Caki2 (cell line): Measurements from ENCODE around the gene ITPRIP. TPM values are rescaled to one million over a fixed set of nuclear protein-coding genes. Genes with fewer than 3 reads are reported as not detected.

ENCODE experiments used
- DNase-seq: peaks from one replicate; pipeline ENCODE4 v3.0.0-alpha.2; 2015; ENCODE audit warnings: low read depth
- in situ Hi-C: cut with HindIII; loops from 2 replicates; pipeline ENCODE4 v1.10.0; 2016; ENCODE audit warnings: low sequenced_read_pairs, low pct_unique_long_range_greater_than_20kb, mixed read lengths
- total RNA-seq: library from RNA; depleted of rRNA; stranded (reverse); fragments of >200 nt; shearing (Covaris generic); gene quantifications from 2 replicates; pipeline ENCODE4 v1.2.3, GENCODE V29; 2014; ENCODE audit warnings: low replicate concordance

Gene ITPRIP
- total RNA-seq, 1 experiment from 2014 or later: 16.6 TPM

DNA sequence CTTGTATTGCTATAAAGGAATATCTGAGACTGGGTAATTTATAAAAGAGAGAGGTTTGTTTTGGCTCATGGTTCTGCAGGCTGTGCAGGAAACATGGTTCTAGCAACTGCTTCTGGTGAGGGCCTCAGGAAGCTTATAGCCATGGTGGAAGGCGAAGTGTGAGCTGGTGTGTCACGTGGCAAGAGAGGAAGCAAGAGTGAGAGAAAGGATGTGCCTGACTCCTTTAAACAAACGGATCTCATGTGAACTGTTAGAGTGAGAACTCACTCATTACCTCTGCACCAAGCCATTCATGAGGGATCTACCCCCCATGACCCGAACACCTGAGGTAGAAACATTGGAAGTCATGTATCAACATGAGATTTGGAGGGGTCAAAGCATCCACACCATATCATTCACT, 7.7 kb upstream of the ITPRIP start:
- no peak for DNase-seq
- in situ Hi-C loops: no loop called here

- in situ Hi-C loops: no loop called here
- DNase-seq: no peak
Observed at GRCh38 chr10:104345515-104345914, 7.2 kb upstream of the ITPRIP start.

GRCh38 chr10:104344219-104344618, 6.0 kb upstream of the ITPRIP start:
- in situ Hi-C loops: no loop called here
- DNase-seq: no peak

DNA sequence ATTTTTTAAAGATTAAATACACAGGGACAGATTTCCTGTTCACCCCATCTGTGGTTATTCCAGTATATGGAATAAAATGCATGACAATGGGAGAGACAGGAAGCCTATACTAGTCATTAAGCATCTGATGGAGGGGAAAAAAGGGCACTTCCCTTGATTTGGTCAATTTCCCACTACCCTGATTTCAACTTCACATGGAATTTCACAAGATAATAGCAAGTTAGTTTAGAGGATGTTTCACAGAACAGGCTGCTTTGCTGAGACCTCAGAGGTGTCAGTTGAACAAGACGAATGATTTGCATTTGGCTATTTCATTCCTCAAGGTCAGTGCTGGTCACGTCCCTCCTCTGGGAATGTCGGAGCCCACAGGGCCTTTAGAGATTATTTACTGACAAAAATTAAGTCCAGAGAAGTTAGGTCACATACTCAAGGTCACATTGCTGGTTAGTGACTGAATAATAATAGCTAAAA, 4.7 kb upstream of the ITPRIP start:
- in situ Hi-C loops: no loop called here
- no peak for DNase-seq

GRCh38 chr10:104340641-104341040, 2.4 kb upstream of the ITPRIP start:
- in situ Hi-C loops: no loop called here
- no peak for DNase-seq

DNA sequence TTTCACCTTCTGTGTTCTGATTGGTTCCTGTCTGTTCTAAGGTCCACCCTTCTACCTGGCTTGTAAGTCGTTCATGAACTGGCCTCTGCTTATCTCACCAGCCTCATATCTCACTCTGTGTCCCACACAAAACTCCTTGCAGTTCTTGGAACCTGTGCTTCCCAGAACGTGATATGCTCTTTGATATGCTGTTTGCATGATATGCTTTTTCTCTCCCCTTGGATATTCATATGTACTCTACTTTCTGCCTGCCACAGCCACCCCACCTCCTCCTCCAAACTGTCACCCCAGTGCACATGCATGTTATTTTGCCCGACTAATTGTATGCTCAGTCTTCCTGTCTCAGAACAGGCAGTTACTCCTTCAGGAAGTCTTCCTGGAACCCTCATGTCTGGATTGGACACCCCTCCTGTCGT, 1.9 kb upstream of the ITPRIP start:
- in situ Hi-C loops: no loop called here
- no peak for DNase-seq

DNA sequence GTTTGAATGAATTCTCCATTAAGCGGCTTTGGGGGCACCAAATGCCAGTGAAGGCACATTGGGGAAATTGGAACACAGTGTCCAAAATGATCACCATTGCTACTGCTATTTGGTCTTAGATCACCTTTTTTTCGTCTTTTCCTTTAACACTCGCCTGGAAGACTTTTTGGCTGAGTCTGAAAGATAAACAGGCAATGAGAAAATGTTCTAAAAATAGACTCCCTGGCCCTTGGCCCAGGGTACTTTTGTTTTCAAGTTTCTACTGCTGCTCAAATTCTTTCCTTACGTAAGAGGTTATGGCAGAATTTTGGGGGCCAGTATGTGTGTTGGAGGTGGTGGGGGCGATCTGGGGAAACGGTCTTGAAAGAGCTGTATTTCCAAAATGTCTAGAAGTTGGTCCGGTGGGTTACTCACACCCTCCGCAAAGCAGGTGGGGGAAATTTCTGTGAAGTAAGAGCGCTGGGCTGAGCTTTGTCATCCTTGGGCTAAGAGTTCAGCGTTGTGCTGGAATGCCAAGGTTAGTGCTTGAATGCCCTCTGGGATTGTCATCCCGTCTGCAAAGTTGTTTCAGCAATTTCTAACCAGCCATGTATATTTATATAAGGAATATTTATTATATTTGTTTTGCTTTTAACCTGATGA, 1.3 kb upstream of the ITPRIP start:
- in situ Hi-C loops: no loop called here
- DNase-seq: peak; percentile 76

DNA sequence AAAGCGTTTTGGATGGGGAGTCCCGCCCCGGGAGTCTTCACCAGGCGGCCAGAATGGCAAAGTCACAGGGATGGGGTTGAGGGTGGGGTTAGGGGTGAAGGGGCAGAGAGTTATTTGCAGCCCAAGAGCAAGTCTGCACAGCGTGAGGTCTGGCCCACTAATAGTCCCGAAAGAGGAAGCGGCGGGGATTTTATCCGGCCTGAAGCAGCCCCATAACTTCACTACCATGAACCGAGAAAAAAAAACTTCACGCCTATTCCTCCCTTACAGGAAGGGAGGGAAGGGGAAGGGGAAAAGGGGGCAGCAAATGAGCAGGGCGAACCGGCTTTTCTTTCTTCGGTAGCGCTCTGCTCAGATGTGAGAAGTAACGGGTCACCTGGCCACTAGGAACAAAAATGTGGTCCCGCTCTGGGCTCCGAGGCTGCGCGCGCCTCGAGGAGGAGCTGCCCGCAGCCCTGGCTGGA, 712 bp downstream of the ITPRIP start:
- in situ Hi-C loops: no loop called here

DNA sequence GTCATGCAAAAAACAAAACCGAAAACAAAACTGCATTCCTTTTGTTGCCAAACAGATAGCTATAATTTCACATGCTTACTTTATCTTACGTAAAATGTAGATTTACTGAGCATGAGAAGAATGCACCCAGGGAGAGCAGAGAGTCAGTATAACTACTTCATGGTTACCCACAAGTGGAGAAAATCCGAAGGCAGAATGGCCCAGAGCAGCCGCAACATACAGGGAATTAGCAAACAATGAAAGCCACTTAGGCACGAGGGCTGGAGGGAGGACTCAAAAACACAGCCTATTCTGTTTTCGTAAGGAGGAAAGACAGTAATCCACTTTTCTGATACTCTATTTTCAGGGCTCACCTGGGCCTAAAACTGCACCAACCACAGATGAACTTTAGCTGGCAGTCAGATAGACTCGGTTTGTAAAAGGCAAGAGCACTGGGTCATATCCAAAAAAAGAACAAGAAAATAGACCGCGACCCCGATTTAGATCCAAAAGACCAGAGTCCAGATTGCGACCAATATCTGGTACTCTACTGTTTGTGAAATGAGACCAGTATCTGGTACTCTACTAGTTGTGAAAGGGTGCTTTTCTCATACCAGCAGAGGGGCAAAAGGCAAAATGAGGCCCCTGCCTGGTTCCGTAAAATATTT, 1.3 kb downstream of the ITPRIP start:
- DNase-seq: no peak
- in situ Hi-C loops: no loop called here

More for the DNA sequence above, 712 bp downstream of the ITPRIP start:
- no peak for DNase-seq

DNA sequence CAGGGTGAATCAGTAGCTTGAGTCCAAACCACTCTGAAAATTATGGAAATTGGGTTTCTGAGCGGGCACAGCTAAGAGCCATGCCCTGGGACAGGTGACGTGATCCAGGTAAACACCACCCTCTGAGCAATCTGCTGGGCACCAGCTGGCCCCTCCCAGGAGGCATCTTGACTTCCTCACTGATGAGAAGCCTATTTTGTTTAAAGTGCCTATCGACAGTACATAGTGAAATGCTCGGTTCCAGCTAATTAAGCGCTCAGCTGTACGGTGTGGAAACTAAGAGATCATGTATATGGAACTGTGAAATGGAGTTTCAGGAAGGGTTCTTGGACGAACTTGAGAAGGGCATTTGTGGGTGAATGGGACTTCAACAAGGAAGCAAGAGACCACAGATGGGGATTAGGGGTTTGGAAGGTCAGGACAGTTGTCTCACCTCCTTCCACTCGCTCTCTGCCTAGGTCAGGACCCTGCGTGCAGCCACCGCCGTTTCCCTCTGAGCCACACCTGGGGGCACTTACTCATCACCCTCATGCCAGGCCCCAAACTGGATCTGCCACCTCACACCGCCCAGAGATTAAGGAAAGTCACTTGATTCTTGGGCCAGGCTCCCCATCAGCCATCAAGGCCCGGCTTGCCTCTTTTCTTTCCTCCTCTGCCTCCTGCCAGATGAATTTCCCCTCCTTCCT, 3.2 kb downstream of the ITPRIP start:
- in situ Hi-C loops: no loop called here
- peak; percentile 47 for DNase-seq

DNA sequence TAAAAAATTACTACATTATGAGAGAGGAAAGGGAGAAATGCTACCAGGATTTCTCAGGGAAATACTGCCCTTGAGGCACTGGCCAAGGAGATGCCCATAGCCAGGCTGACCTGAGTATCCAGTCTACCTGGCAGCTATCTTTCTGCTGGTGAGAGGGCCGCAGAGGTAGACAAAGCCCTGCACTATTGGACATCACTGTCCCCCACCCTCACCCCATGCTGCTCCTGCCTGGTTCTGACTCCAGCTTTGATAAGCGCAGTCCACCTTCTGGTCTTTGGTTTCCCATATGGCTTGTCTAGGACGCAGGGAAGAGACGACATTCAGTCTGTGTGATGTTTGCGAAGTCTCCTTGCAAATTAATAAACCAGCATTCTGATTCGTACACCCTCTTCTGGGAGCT, 3.7 kb downstream of the ITPRIP start:
- in situ Hi-C loops: no loop called here
- DNase-seq: no peak

DNA sequence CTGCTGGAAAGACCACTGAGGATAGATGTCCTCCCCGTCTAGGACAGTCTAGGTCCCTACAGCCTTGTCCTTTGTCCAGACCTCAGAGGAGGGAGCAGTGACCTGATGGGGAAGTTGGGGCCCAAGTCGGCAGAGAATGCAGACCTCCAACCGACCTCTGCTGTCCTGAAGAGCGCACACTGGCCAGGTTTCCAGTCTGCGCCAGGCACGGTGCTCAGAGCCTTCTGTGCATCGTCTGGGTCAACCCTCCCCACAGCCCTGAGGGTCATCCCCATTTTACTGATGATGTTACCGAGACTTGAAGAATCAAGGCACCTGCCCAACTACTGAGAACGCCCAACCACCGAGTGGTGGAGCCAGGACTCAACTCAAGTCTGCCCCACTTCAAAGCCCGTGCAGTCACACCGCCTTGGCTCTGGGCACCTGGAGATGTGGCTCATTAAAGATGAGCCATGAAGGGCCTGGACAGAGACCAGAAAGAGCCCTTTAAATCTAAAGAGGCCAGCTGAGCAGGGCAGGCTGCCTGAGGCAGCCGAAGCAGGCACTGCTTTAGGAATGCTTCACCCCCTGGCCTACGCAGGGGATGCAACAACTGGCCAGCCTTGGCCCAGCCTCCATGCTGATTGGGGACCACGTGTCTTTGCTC, 4.4 kb downstream of the ITPRIP start:
- in situ Hi-C loops: no loop called here
- no peak for DNase-seq

DNA sequence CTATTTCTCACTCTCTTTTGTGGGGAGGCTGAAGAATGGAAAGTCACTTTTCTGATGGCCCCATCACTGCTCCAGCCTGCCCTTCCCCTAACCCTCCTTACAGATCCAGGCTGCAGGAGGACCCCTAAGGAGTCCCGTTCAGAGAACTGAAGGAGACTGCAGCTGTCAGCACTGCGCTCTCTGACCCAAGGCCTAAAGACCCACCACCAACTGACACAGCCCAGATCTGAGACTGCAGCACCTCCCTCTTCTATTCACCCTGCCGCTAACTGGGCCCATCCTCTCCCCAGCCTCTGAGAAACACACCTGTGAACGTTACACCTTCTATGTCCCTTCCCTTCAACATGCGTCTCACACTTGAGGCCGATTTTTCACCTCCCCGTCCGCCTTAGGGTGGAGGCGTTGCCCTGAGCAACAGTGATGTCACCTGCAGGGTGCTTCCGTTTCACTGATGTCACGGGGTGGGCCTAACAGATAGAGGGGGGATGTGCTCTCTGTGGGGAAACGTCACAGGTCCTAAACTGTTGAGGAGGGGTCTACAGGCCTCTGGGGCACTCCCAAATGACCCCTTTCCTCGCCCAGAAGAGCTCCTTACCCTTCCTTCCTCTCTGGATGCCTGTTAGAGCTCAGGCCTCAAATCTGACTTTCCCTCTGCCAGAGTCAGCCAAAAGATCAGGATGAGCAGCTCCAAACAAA, 5.1 kb downstream of the ITPRIP start:
- in situ Hi-C loops: no loop called here
- no peak for DNase-seq

DNA sequence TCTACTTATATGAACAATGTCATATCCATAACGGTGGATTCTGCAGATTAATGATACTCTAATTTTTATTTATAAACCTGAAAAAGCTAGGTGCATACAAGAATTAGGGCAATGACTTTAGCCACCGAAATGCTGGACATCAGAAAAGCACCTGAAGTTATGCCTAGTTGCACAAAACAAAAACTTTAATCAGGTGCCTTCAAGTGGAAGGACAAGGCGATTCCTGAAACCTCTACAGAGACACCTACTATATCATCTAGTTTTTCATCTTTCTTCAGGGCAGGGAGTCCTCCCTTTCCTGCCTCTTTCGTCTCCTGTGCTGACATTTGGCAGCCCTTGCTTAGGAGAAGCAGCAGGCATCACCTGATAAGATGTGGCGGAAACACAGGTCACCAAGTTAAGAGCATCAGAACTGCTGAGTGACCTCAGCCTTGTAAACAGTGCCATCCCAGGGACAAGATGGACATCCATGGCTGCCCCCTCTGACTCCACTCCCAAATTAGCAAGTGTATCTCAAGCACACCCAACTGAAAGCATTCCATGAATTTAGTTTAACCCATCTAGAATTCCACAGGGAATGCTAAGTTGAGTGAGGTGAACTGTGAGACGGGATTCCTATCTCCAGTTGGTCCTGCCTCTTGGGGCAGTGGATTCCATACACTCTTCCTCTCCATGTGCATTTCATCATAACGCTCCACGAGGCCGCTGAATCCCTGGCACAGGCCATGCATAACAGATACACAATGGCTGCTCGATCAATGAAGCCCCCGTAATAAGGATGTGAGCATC, 5.8 kb downstream of the ITPRIP start:
- peak; percentile 36 for DNase-seq
- in situ Hi-C loops: no loop called here

GRCh38 chr10:104331208-104331838, 6.9 kb downstream of the ITPRIP start:
- DNase-seq: peak; percentile 65
- in situ Hi-C loops: no loop called here

DNA sequence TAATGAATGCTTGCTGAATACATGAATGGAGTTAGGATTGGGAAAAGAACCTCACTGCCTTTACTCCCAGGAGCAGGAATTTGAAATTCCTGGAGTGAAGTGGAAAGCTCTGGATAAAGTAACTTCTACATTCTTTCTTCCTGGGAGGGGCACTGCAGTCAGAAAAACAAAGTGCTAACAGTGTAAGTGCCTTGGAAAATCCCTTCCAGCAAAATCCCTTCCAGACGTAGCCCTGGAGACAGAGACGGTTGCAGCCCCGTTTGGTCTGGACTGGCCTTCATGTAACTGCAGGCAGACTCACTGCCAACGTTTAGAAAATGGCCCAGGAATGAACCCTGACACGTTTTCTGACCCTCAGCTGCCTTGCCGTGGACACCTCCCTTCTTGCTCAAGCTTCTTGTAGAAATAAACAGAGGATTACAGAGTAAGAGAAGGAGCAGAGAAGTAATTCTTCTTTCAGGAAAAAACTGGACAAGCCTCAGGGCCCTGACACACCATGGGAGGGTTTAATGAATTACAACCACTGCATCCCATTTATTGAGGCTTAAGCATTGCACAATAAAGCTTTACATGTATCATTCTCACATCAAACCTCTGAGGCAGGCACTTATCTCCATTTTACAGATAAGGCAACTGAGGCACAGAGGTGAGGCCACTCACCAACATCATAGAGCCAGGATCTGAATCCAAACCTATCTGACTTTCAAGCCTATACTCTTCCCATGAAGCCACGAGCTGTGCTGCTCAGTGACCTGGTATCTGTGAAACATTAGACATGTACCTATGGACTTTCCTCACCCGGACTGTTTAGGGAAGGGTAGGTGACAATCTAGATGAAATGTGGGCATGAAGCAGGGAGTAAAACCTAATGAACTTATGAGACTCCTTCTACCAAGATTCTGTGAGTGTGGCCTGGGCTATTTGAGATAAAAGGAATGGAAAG, 7.8 kb downstream of the ITPRIP start:
- in situ Hi-C loops: no loop called here
- DNase-seq: peak; percentile 94
